NCI-H2196 (cell line): ENCODE results near the gene SOX11.
"Not testable (repeated sequence)": the region's sequence is repeated elsewhere in the genome, so short reads cannot be mapped to it uniquely, and the experiment has no call there.

ENCODE experiments used
- DNase-seq: peaks from one replicate; lab custom pipeline; 2025; ENCODE audit not compliant: unreplicated experiment; lab: John Stamatoyannopoulos, UW

The SOX11 gene

GRCh38 chr2:5691985-5692529 is at the start of gene SOX11:
Gene SOX11 (plus strand): TSS chr2:5692384. CDS start chr2:5692722, 338 bp downstream.
- DNase-seq, result no peak

DNA sequence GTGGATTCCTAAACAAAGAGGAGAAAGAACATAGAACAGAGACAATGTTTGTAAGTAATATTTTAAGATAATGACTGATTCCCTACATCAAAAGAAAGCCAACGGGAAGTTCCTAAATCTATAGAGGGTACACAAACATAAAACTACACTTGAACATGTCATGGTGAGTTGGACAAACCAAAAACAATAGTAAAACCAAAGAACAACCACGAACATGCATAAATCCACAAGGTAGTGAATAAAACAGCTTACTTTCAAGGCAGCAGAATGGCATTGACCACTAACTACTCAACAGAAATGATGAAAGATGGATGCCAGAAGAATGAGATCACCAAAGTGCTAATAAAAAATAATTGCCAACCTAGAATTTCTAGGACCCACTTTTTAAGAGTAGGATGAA is 39.5 kb upstream of the SOX11 start:
- not testable (repeated sequence) for DNase-seq

GRCh38 chr2:5653756-5654155 is 38.4 kb upstream of the SOX11 start:
- not testable (repeated sequence) for DNase-seq

DNA sequence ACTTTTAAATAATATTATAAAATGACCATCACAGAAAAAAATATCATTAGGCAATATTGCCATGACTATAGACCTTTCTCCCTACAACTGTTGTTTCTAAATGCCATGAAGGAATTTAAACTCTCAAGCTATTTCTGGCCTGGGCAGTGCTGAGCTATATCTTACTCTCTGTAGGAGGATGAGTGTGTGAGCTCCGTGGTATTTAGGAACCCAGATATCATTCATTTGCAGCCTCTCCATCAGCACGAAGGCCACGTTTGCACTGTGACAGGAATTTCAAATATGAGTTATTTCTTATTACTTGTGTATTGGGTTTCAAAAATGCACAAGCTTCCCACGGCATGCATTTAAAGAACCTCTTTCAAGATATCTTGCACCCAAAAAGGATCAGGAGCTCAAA is 35.0 kb upstream of the SOX11 start:
- no peak for DNase-seq

- no peak for DNase-seq
Observed at GRCh38 chr2:5660591-5660990, 31.6 kb upstream of the SOX11 start.

- no peak for DNase-seq
Observed at GRCh38 chr2:5661362-5661761, 30.8 kb upstream of the SOX11 start.

- no peak for DNase-seq
Observed at GRCh38 chr2:5664278-5664681, 27.9 kb upstream of the SOX11 start.

DNA sequence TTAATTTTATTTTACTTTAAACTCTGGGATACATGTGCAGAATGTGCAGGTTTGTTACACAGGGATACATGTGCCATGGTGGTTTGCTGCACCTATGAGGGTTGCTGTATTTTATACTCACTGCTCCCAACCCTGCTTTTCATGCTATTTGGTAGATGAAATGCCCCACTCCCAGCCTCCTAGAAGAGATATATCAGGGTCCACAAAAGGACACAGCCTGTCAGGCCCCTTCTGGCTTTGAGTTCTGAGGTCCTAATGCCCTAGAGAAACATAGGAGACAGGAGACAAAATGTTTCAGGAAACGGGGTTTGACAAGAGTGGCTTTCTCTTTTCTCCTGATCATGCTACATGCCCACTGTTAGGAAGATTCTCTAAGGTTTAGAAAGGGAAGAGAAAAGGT is 27.1 kb upstream of the SOX11 start:
- no peak for DNase-seq

DNA sequence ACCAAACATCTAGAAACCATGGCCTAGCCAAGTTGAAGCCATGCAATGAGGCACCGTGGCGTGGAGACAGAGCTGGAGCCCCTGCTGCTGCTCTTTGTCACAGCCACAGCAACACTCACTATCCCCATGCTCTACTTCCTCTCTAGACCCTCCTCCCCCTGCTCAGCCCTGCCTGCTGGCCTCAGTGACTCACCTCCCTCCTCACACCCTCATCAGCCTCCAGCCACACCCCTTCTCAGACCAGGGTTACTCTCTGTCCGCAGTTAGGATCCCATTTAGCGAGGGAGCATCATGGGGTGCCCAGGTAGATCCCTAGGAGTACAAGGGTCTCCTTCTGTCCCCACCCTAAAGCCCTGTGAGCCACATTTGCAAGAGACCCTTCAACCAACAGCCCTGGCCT is 25.4 kb upstream of the SOX11 start:
- DNase-seq, result no peak

DNA sequence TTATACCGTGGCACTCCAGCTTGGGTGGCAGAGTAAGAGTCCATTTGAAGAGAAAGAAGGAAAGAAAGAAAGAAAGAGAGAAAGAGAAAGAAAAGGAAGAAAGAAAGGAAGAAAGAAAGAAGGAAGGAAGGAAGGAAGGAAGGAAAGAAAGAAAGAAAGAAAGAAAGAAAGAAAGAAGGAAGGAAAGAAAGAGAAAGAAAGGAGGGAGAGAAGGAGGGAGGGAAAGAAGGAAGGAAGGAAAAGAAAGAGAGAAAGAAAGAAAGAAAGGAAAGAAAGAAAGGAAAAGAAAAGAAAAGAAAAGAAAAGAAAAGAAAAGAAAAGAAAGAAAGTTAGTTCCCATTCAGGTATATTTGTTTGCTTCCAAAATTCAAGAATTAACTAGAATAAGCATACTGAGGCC is 24.5 kb upstream of the SOX11 start:
- DNase-seq, result not testable (repeated sequence)

GRCh38 chr2:5668682-5669250 is 23.4 kb upstream of the SOX11 start:
- no peak for DNase-seq

DNA sequence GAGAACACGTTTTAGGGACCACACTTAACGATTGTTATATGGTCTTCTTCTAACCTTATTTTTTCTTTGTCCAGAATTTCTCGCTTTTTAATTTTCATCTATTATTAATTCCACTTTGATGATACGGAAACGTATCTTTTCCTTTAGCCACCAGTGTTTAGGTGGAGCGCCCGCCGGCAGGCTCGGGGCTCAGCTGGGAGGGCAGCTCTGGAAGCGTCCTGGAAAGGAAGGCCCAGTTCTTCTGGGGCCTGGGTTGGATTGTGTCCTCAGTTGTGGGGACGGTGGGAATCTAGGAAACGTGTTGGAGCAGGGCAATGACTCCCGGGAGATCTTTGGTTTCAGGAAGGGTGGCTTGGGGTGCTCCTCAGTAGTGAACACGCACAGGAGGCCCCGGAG is 19.4 kb upstream of the SOX11 start:
- DNase-seq, result no peak

- no peak for DNase-seq
Observed at GRCh38 chr2:5673145-5674025, 18.8 kb upstream of the SOX11 start.

DNA sequence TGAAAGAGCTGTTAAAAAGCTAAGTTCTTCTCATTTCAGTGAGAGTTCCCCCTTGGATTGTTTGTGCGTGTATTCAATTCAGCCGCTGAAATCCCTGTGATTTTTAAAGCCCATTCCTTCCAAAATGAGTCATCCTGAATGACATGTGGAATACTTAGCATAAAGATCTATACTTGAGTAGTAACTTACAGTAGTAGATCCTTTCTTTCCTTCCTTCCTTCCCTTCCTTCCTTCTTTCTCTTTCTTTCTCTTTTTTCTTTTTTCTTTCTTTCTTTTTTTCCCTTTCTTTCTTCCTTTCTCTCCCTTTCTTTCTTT is 18.2 kb upstream of the SOX11 start:
- DNase-seq, result no peak

- DNase-seq, result no peak
Observed at GRCh38 chr2:5677133-5677532, 15.1 kb upstream of the SOX11 start.

- DNase-seq, result no peak
Observed at GRCh38 chr2:5683471-5683870, 8.7 kb upstream of the SOX11 start.

DNA sequence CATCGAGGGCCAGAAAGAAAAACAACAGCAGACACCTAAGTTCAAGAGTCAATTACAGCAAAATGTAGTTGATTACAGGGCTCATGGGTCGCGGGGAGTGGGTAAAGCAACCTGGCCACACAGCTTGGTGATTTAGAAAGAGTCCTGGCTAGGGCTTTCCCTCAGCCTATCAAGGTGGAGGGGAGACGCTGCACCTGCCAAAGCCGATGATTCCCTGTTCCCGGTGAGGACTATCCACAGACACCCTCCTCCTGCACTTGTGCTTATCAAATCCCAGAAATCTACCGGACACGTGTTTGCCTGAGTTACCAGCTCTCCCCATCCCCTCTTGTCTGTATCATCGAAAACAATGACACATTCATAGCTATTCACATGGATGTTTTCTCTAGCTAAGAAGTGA is 7.0 kb upstream of the SOX11 start:
- no peak for DNase-seq

GRCh38 chr2:5686068-5686467 is 6.1 kb upstream of the SOX11 start:
- DNase-seq, result no peak

DNA sequence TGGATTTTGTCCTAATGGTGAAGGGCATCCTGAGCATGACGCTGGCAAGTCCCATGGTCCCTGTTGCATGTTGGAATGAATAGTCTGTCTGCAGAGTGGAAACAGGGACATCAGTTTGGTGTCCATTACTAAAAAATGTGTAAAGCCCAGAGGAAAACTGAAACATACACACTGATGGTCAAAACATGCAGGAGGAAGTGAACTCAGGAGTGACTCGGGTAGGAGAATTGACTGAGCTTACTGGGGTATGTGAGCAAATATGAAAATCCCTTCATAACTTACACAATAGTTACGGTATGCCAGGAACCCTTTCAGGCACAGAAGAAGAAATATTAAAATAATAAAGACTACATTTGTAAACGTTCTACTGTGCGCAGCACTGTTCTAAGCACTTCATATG is 5.6 kb upstream of the SOX11 start:
- DNase-seq, result no peak

DNA sequence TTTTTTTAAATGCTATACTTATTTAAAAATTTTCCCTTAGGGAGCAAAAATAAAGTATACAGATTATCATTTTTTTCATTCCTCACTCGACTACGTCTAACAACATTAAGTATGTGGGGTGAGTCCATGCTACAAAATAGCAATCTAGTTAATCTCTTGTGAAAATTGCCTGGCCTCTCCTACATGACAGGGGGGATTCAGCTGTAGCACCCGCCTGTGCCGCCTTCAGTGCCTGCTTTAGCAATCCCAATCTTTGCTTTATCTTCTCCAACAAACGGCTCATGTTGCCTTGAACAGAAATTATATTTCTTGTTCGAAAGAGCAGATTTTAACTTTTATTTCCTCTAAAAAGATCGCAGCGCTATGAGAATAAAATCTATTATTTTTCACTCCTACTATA is 2.4 kb upstream of the SOX11 start:
- DNase-seq, result no peak

DNA sequence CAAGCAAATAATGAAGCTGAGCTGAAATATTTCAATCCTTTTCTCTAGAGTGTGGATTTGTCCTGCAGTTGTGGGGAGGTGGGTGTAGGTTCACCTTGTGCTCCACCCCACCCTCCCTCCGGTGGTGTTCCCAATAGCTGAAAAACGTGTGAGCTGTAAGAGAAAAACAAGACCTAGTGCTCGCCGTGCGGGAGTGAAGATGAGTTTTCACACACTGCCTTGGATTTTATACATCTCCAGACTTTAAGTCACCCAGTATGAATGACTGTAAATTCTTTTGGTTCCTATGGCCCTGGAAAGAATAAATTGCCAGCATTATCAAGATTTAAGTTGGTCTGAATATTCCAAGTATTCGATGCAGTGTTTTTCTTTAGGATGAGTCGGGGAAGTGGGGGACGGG is 1.9 kb upstream of the SOX11 start:
- no peak for DNase-seq

DNA sequence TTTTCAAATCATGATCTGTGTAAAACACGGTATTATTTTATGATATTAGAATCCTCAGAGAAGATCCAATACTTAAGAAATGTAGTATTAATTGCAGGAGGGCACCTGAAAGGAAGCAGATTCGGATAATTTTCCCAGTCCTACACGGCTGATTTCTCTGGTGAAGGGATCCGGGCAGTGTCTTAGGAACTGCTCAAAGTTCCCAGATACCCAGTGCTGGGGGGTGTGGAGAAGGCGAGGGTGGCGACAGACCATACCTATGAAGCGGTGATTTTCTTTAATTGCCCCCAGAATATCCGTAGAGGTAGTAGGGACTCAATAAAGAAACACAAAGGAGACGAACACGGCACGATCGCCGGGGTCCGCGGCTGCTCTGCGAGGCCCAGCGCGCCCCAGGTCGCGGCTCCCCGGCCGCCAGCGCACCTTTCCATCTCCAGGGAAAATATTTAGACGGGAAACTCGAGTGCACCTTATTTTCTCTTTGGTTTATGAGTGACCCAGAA is 1.4 kb upstream of the SOX11 start:
- no peak for DNase-seq
